ENCODE data around the gene SCAPER. TPM values are rescaled to one million over a fixed set of nuclear protein-coding genes. Genes with fewer than 3 reads are reported as not detected.
"Not testable (repeated sequence)": the region's sequence is repeated elsewhere in the genome, so short reads cannot be mapped to it uniquely, and the experiment has no call there.

The SCAPER gene
- total and polyA plus RNA-seq, 8 donors: 3.0 to 23.8 (median 14.2) TPM

- intact Hi-C loops (cut with DNase I): no loop called here
- Histone ChIP-seq H3K27me3 (no peaks in the 10 kb centered on the region), H3K36me3 (peaks cover 0 to 18% (median 0%) of the 10 kb centered on the region in 3 donors), H3K27ac (no peak overlapping the region), H3K4me1 (no peaks in the 10 kb centered on the region), H3K9me3 (no peaks in the 10 kb centered on the region), H3K4me3 (no peak overlapping the region)
- ATAC-seq: no peak
- no peak for DNase-seq
- no peak for TF ChIP-seq CTCF (IDR thresholded peaks at IDR 0.05)
- FAIRE-seq: no peak
These were observed 174.9 kb downstream of the SCAPER start for GRCh38 chr15:76730262-76730661.

- Histone ChIP-seq H3K36me3 (no peaks in the 10 kb centered on the region), H3K27ac (no peak overlapping the region)
- ATAC-seq: no peak
These were observed 186.3 kb downstream of the SCAPER start for GRCh38 chr15:76718863-76719262.

GRCh38 chr15:76714950-76715349 is 190.2 kb downstream of the SCAPER start:
- no peaks in the 10 kb centered on the region for H3K4me1 ChIP-seq

More at GRCh38 chr15:76718863-76719262, 186.3 kb downstream of the SCAPER start:
- intact Hi-C loops (cut with DNase I): no loop called here
- Histone ChIP-seq H3K27me3 (no peaks in the 10 kb centered on the region), H3K9me3 (no peaks in the 10 kb centered on the region), H3K4me3 (no peak overlapping the region), H3K4me1 (no peaks in the 10 kb centered on the region)
- no peak for TF ChIP-seq CTCF (IDR thresholded peaks at IDR 0.05)
- FAIRE-seq (no peak), DNase-seq (no peak)

GRCh38 chr15:76711351-76711827 is 193.8 kb downstream of the SCAPER start:
- Histone ChIP-seq H3K4me1 (no peaks in the 10 kb centered on the region), H3K27ac (no peak overlapping the region), H3K27me3 (no peaks in the 10 kb centered on the region), H3K36me3 (no peaks in the 10 kb centered on the region), H3K9me3 (no peaks in the 10 kb centered on the region), H3K4me3 (no peak overlapping the region)
- DNase-seq: no peak
- FAIRE-seq: no peak
- WGBS, 2 donors: 90 to 94% methylated on average over 2 of the region's 2 CpGs
- no peak for TF ChIP-seq CTCF (IDR thresholded peaks at IDR 0.05)
- ATAC-seq: no peak
- intact Hi-C loops (cut with DNase I): no loop called here

More at GRCh38 chr15:76714950-76715349, 190.2 kb downstream of the SCAPER start:
- Histone ChIP-seq H3K27ac (no peak overlapping the region), H3K27me3 (no peaks in the 10 kb centered on the region), H3K36me3 (no peaks in the 10 kb centered on the region), H3K9me3 (no peaks in the 10 kb centered on the region), H3K4me3 (no peak overlapping the region)
- no peak for FAIRE-seq
- TF ChIP-seq CTCF (IDR thresholded peaks at IDR 0.05): no peak
- no peak for DNase-seq
- no peak for ATAC-seq
- intact Hi-C loops (cut with DNase I): no loop called here
- WGBS, 2 donors: 93 to 96% methylated on average over 4 of the region's 4 CpGs

GRCh38 chr15:76704032-76704431 is 201.1 kb downstream of the SCAPER start:
- FAIRE-seq; H3K27ac ChIP-seq; H3K27me3 ChIP-seq; H3K9me3 ChIP-seq; intact Hi-C loops (cut with DNase I); ATAC-seq; H3K4me3 ChIP-seq; DNase-seq; H3K4me1 ChIP-seq: not testable (repeated sequence)
- WGBS, 2 donors: 95 to 100% methylated on average over 1 of the region's 1 CpG
- H3K36me3 ChIP-seq: peaks cover 0 to 13% (median 3%) of the 10 kb centered on the region in 3 donors
